PFSK-1 (cell line): ENCODE data around the gene NOS1.

ENCODE experiments used
- FOXP2 ChIP-seq: optimal IDR thresholded peaks from 2 replicates; pipeline ENCODE3; 2011; ENCODE audit warnings: borderline replicate concordance, control low read depth, inconsistent platforms; ENCODE audit not compliant: insufficient read depth; ENCODE audit errors: extremely low read length, extremely low read depth
- POLR2AphosphoS5 ChIP-seq: IDR thresholded peaks from 2 replicates; pipeline ENCODE4 v1.6.1; 2012; ENCODE audit warnings: low read depth, mild to moderate bottlenecking, control low read depth, low read length, moderate library complexity
- SIN3A ChIP-seq: IDR thresholded peaks from 2 replicates; pipeline ENCODE4 v1.6.1; 2012; ENCODE audit warnings: mild to moderate bottlenecking, low read length, moderate library complexity, borderline replicate concordance; ENCODE audit not compliant: insufficient read depth
- TAF1 ChIP-seq: IDR thresholded peaks from 2 replicates; pipeline ENCODE4 v1.6.1; 2012; ENCODE audit warnings: low read length, control low read depth, borderline replicate concordance; ENCODE audit not compliant: insufficient read depth
- TF ChIP-seq, protein P1 (sequence below), 2 experiments: IDR thresholded peaks; 2 replicates each; pipeline versions ENCODE4 v1.6.1 to v1.8.0; 2011 to 2012; ENCODE audit warnings: low read depth in 2 of 2, low read length in 2 of 2, control low read depth in 1 of 2, inconsistent platforms in 1 of 2, mild to moderate bottlenecking in 1 of 2, moderate library complexity in 1 of 2; ENCODE audit not compliant: insufficient read depth in 1 of 2

The NOS1 gene

DNA sequence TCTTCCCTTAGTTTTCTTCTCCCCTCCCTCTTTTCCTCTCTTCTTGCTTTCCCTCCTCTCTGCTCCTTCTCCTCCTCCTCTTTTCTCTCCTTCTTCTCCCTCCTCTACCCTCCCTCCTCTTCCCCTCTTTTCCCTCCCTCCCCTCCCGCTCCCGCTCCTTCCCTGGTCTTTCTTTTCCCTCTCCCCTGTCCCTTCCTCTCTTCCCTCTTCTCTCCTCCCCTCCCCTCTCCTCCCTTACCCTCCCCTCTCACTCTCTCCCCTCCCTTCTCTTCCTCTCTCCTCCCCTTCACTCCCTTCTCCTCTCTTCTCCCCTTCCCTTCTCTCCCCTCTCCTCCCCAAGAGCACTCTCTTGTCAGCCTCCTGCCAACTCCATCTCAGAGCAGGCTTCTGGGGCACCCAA lies 153.8 kb downstream of the NOS1 start:
- TF ChIP-seq TAF1, result no peak
- no peak for TF ChIP-seq SIN3A
- TF ChIP-seq, protein P1, sequence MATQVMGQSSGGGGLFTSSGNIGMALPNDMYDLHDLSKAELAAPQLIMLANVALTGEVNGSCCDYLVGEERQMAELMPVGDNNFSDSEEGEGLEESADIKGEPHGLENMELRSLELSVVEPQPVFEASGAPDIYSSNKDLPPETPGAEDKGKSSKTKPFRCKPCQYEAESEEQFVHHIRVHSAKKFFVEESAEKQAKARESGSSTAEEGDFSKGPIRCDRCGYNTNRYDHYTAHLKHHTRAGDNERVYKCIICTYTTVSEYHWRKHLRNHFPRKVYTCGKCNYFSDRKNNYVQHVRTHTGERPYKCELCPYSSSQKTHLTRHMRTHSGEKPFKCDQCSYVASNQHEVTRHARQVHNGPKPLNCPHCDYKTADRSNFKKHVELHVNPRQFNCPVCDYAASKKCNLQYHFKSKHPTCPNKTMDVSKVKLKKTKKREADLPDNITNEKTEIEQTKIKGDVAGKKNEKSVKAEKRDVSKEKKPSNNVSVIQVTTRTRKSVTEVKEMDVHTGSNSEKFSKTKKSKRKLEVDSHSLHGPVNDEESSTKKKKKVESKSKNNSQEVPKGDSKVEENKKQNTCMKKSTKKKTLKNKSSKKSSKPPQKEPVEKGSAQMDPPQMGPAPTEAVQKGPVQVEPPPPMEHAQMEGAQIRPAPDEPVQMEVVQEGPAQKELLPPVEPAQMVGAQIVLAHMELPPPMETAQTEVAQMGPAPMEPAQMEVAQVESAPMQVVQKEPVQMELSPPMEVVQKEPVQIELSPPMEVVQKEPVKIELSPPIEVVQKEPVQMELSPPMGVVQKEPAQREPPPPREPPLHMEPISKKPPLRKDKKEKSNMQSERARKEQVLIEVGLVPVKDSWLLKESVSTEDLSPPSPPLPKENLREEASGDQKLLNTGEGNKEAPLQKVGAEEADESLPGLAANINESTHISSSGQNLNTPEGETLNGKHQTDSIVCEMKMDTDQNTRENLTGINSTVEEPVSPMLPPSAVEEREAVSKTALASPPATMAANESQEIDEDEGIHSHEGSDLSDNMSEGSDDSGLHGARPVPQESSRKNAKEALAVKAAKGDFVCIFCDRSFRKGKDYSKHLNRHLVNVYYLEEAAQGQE (IDR thresholded peaks at IDR 0.05; ENCODE audit: insufficient read depth in 1 of 2, low read depth in 2 of 2, low read length in 2 of 2), result no peak

DNA sequence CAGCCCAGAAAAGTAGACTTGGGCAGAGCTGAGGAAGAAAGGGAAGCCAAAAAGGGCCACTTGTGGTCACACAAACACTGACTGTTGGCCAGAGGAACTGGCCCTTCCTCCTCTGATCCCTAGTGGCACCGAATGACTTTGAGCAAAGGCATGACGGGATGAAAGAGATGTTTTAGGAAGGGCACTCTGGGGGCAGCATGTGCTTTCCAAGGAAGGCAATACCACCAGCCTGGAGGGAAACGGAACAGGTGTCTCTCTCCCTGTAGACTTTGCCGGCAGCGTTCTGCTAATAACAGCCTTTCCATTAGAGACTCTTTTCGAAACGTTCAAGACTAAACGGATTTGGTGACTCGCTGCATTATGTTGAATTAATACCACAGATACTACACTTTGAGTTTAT lies 158.9 kb downstream of the NOS1 start:
- TF ChIP-seq SIN3A (no peak), POLR2AphosphoS5 (no peak), FOXP2 (no peak), TAF1 (no peak)
- TF ChIP-seq, protein P1 (IDR thresholded peaks at IDR 0.05; ENCODE audit: insufficient read depth in 1 of 2, low read depth in 2 of 2, low read length in 2 of 2), result no peak

DNA sequence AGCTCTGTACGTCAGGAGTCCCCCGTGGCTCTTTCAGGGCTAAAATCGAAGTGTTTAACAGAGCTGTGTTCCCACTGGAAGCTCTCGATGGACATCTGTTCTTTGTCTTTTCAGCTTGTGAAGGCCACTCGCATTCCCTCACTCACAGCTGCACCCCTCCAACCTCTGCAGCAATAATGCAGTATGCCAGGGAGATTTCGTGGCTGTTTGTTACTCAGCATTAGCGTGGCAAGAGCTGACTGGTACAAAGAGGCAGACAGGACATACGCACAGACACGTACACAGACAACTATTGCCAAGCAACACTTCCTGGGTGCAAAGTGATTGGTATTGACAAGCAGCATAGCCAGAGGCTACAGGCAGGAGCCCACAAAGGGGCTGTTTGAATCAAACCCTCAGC lies 159.4 kb downstream of the NOS1 start:
- no peak for TF ChIP-seq SIN3A
- no peak for TF ChIP-seq FOXP2
- TF ChIP-seq POLR2AphosphoS5, result no peak
- no peak for TF ChIP-seq TAF1
- TF ChIP-seq, protein P1 (IDR thresholded peaks at IDR 0.05; ENCODE audit: insufficient read depth in 1 of 2, low read depth in 2 of 2, low read length in 2 of 2), result no peak

DNA sequence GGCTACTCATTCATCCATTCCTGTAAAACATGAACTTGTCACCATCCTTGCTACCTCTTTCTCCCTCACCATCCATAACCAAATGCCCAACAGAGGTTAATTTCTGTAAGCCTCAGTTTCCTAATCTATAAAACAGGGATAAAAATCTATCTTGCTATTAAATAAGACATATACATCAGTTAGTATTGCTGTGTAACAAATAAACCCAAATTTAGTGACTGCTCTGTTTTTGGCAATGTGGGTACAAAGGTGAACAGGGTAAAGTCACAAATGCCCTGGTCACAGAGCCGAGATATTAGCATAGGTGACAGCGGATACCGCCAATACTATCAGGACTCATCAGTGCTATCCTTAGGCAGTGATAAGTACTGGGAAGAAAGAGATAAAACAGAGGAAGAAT lies 167.5 kb downstream of the NOS1 start:
- no peak for TF ChIP-seq SIN3A
- no peak for TF ChIP-seq POLR2AphosphoS5
- TF ChIP-seq, protein P1 (IDR thresholded peaks at IDR 0.05; ENCODE audit: insufficient read depth in 1 of 2, low read depth in 2 of 2, low read length in 2 of 2), result no peak
- TF ChIP-seq TAF1, result no peak
- TF ChIP-seq FOXP2, result no peak

DNA sequence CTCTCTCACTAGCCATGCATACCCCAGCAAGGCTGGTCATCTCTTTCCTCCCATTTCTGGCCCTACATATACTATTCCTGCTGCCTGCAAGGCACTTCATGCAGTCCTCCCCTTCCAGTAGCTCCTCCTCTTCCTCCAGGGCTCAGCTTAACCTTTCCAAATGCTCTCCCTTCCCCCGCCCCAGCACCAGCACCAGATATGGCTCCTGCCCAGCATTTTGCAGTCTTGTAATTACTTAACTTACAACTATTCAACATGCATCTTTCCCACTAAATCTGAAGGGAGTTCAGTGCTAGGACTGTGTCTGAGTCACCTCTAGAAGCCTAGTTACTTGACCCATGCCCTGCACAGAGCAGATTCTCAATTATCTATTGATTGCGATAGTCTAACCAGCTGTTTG lies 169.4 kb downstream of the NOS1 start:
- TF ChIP-seq FOXP2, result no peak
